GM10266 (cell line): ENCODE data around the gene AUH.

Source experiments
- DNase-seq: peaks from one replicate; pipeline ENCODE4 v3.0.0; 2012; ENCODE audit errors: extremely low spot score
- CTCF ChIP-seq: IDR thresholded peaks from 2 replicates; pipeline ENCODE4 v1.5.1; 2012; ENCODE audit warnings: mild to moderate bottlenecking, low read depth; ENCODE audit not compliant: control insufficient read depth, insufficient read depth; ENCODE audit errors: missing control alignments

Gene AUH

GRCh38 chr9:91403665-91404543 lies 42.2 kb upstream of the AUH start:
- TF ChIP-seq CTCF = no peak
- DNase-seq = no peak

DNA sequence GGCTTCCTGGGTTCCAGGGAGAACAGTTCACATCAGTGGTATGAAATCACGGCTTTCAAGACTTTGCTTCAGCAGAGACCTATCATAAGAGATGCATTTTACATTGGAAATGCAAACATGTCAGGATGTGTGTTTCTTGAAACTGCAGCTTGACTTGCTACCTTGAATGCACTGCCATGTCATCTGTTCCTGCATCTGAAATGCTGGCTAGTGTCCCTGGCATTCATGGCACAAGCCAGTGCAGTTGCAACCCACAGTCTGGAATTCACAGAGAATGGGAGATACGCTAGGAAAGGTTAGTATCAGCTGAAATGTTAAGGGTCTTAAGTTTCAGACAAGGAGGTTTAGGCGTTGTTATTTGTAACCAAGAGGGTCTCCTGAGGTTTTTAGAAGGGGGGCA lies 37.2 kb upstream of the AUH start:
- no peak for TF ChIP-seq CTCF

DNA sequence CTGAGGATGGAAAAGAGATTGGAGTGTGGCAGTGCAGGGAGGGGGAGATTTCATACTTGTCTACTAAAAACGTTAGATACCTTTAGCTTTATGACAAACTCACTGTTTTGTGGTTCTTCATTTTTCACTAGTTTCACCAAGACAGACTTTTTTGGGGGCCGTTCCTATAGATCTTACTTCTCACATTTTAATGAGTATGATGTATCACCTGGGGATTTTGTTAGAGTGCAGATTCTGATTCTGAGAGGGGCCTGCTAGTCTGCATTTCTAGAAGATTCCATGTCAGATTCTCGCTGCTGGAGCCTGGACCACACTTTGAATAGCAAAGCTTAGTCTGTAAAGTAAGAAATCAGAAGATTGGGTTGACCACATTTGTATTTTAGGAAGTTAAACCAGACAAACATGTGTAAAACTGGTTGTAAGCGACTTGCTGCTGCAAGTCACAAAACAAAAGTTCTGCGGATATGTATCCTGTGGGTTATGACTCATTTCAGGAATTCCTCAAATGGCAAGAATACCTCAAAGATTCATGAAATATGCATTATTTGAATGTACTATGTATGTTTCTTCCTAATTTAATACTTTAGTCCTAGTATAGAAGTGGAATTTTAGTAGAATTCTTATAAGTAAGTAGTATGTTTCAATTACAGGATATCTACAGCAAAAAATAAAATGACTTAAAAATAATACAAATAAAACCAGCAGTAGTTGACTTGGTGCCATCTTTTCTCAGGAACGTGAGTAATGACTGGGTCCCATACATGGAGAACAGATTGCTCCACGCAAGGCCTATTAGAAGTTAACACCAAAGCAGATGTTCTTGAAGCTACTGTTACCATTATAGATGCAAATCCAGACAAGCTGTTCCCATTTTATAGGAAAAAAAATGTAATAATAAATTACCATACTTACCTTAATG lies 34.1 kb upstream of the AUH start:
- TF ChIP-seq CTCF = no peak
- DNase-seq = peak; percentile 55

More for the DNA sequence above, 37.2 kb upstream of the AUH start:
- DNase-seq = no peak

GRCh38 chr9:91395106-91395552 lies 33.4 kb upstream of the AUH start:
- no peak for DNase-seq

DNA sequence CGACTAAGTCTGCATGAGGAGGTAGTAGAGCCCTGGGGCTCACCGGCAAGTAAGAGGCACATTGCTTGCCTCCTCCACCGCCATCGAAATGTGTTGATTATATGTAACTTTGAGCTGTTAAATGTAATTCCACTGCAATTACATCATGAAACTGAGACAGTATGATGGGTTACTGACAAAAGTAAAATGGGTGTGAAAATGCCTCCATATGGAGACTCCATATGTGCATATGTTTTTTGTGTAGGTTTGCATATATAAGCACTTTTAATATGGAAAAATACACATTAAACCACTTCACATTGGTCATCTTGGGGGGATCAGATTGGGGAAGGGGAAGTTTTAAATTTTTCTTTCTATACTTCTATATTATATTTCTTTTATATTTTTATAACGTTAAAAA lies 32.1 kb upstream of the AUH start:
- DNase-seq = no peak
- TF ChIP-seq CTCF = no peak

More at GRCh38 chr9:91395106-91395552, 33.4 kb upstream of the AUH start:
- no peak for TF ChIP-seq CTCF

DNA sequence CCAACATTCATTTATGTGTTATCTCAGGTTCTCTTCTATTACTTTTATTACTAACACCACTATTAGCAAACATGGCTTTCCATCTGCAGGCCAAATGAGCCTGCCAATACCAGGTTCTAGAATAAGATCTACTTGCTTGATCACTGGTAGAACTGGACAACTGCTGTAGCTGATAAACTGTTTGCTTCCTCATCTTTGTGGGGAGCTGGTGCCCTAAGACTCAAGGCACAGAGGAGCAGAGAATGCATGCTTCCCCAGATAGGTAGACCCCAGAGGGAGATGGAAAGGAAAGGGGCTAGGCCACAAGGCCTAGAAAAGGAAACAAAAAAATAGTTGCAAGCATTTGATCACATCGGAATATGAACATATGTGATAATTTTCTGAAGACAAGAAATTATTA lies 30.7 kb upstream of the AUH start:
- TF ChIP-seq CTCF = no peak
- DNase-seq = no peak
